HepG2 (cell line): Measurements from ENCODE around the gene EDAR. TPM values are rescaled to one million over a fixed set of nuclear protein-coding genes. Genes with fewer than 3 reads are reported as not detected.

Experiments
- ATAC-seq: fragments of 200-7000 bp; cut with Tn5 transposase; 3 replicates; pipeline ENCODE4 v1.9.1; 2020; ENCODE audit warnings: mild to moderate bottlenecking, moderate library complexity
- BruUV-seq: library from RNA; stranded (reverse); fragments of 400-500 nt; replicated peaks from 2 replicates; lab custom pipeline; 2021; lab: Mats Ljungman, UMichigan
- CTCF ChIA-PET: fragments of 300-600 bp; formaldehyde crosslinking; extraction: SDS; loops from one replicate; lab custom pipeline; 2021; ENCODE audit warnings: low total read pairs, inconsistent platforms, low intra/inter-chr PET ratio; lab: Yijun Ruan, JAX
- POLR2A ChIA-PET: fragments of 350-600 bp; sonication (Branson Sonifier 250); formaldehyde crosslinking; loops from one replicate; lab custom pipeline; 2020; ENCODE audit warnings: antibody characterized with exemption, inconsistent platforms; lab: Yijun Ruan, JAX
- DNase-seq: peaks from one replicate; pipeline ENCODE4 v3.0.0-alpha.2; 2015; ENCODE audit warnings: low spot score
- FAIRE-seq: peaks from 3 replicates; lab custom pipeline; 2011; peaks lifted over from hg19 to GRCh38; lab: Jason Lieb, UNC
- H2AFZ ChIP-seq: one replicate; pipeline ENCODE4 v1.6.1; 2011; ENCODE audit warnings: low read length, inconsistent platforms
- H3K27ac ChIP-seq: fragments of 300-600 bp; 3 replicates; pipeline ENCODE4 v1.8.0; 2011; ENCODE audit warnings: mixed run types, mild to moderate bottlenecking, mixed read lengths, low read length, inconsistent platforms; ENCODE audit not compliant: insufficient read depth; ENCODE audit errors: extremely low read length
- H3K27me3 ChIP-seq, 2 experiments: fragments of 200-600 bp in 1 of 2; 2 replicates in 1 of 2; 3 replicates in 1 of 2; pipeline versions ENCODE4 v1.6.0 to v1.8.0; 2011; ENCODE audit warnings: low read length in 2 of 2, mild to moderate bottlenecking in 2 of 2, moderate library complexity in 2 of 2, inconsistent platforms in 1 of 2; ENCODE audit not compliant: insufficient read depth in 2 of 2, control insufficient read depth in 1 of 2
- H3K36me3 ChIP-seq, 2 experiments: fragments of 200-600 bp in 1 of 2; replicated peaks in 1 of 2; 2 replicates in 1 of 2; 3 replicates in 1 of 2; pipeline versions ENCODE4 v1.5.1 to v1.8.0; 2011; ENCODE audit warnings: low read length in 2 of 2, inconsistent platforms in 1 of 2; ENCODE audit not compliant: insufficient read depth in 2 of 2, control insufficient read depth in 1 of 2
- H3K4me1 ChIP-seq: 2 replicates; pipeline ENCODE4 v1.5.1; 2012; ENCODE audit warnings: low read length, inconsistent platforms; ENCODE audit not compliant: insufficient read depth
- H3K4me2 ChIP-seq: 2 replicates; pipeline ENCODE4 v1.6.0; 2011; ENCODE audit warnings: low read depth, low read length, inconsistent platforms
- H3K4me3 ChIP-seq, 3 experiments: fragments of 200-600 bp in 1 of 3; sonication (generic), shearing (Covaris generic) in 1 of 3; replicated peaks in 1 of 3; 2 replicates each; pipeline ENCODE4 v1.5.1; 2011 to 2016; ENCODE audit warnings: low read length in 3 of 3, inconsistent platforms in 2 of 3, low read depth in 2 of 3, mild to moderate bottlenecking in 2 of 3, control low read depth in 1 of 3, mixed read lengths in 1 of 3; ENCODE audit not compliant: insufficient read depth in 1 of 3
- H3K79me2 ChIP-seq: one replicate; pipeline ENCODE4 v1.6.1; 2011; ENCODE audit warnings: low read length, inconsistent platforms; ENCODE audit not compliant: insufficient read depth
- H3K9ac ChIP-seq: 2 replicates; pipeline ENCODE4 v1.6.0; 2011; ENCODE audit warnings: mild to moderate bottlenecking, low read depth, low read length, inconsistent platforms; ENCODE audit not compliant: insufficient read depth
- H3K9me3 ChIP-seq: 2 replicates; pipeline ENCODE4 v1.5.1; 2012; ENCODE audit warnings: mild to moderate bottlenecking, low read length
- H4K20me1 ChIP-seq: 2 replicates; pipeline ENCODE4 v1.6.0; 2011; ENCODE audit warnings: inconsistent platforms, mild to moderate bottlenecking, low read length, moderate library complexity; ENCODE audit not compliant: insufficient read depth
- HNRNPK ChIP-seq: fragments of 200-400 bp; formaldehyde crosslinking; IDR thresholded peaks from 2 replicates; pipeline ENCODE4 v1.6.1; 2018; ENCODE audit warnings: low read length, low read depth, moderate library complexity, mild to moderate bottlenecking; ENCODE audit not compliant: poor library complexity, severe bottlenecking
- HNRNPLL ChIP-seq: fragments of 200-400 bp; formaldehyde crosslinking; IDR thresholded peaks from 2 replicates; pipeline ENCODE4 v1.6.1; 2017; ENCODE audit warnings: mild to moderate bottlenecking, low read depth, low read length; ENCODE audit not compliant: poor library complexity, severe bottlenecking
- KLF13 ChIP-seq: sonication (generic); formaldehyde crosslinking; IDR thresholded peaks from 2 replicates; pipeline ENCODE4 v1.4.0; 2020; ENCODE audit warnings: mild to moderate bottlenecking, missing genetic modification reagents
- RAD21 ChIP-seq: fragments of 450-650 bp; formaldehyde crosslinking; IDR thresholded peaks from 2 replicates; pipeline ENCODE4 v1.5.0; 2020; ENCODE audit warnings: mild to moderate bottlenecking
- ZNF724P ChIP-seq: sonication (generic); formaldehyde crosslinking; IDR thresholded peaks from 2 replicates; pipeline ENCODE4 v1.8.0; 2022; ENCODE audit warnings: missing genetic modification reagents, borderline replicate concordance
- WGBS: methylation state at CpG from one replicate; pipeline ENCODE4 v1.1.6; 2017; ENCODE audit warnings: low lambda C conversion rate; 5-methylcytosine and 5-hydroxymethylcytosine counted together
- in situ Hi-C: cut with HindIII; loops from 2 replicates; pipeline ENCODE4 v1.10.0; 2017; ENCODE audit warnings: low pct_unique_long_range_greater_than_20kb; ENCODE audit not compliant: extremely low pct_ligation_motif_present
- intact Hi-C: fragments of 100-400 bp; cut with micrococcal nuclease; formaldehyde crosslinking; loops from one replicate; pipeline ENCODE4 v1.10.0; 2022; ENCODE audit not compliant: unreplicated experiment
- polyA plus RNA-seq, 8 experiments: library from polyadenylated mRNA; depleted of rRNA in 3 of 8; stranded (reverse) in 7 of 8; unstranded in 1 of 8; fragments of >200 nt; fragmentation: Illumina TruSeq in 4 of 8; extraction: Trizol in 4 of 8; gene quantifications; 2 replicates each; pipeline versions ENCODE4 v1.2.1 to v1.2.3, GENCODE V29; 2011 to 2016; ENCODE audit warnings: low read depth in 4 of 8, missing spikeins in 1 of 8, mixed read lengths in 1 of 8; ENCODE audit not compliant: insufficient read depth in 1 of 8
- total RNA-seq, 5 experiments: library from RNA; depleted of rRNA; stranded (reverse); fragments of >200 nt; fragmentation: Illumina TruSeq; extraction: Trizol; gene quantifications; 2 replicates each; pipeline ENCODE4 v1.2.3, GENCODE V29; 2016; ENCODE audit warnings: low read depth in 1 of 5
- TF ChIP-seq, protein P1 (sequence below): sonication (generic); formaldehyde crosslinking; IDR thresholded peaks from 2 replicates; pipeline ENCODE4 v1.5.0; 2020; ENCODE audit warnings: mild to moderate bottlenecking, missing genetic modification reagents, borderline replicate concordance
- TF ChIP-seq, protein P2 (sequence below): sonication (generic); formaldehyde crosslinking; IDR thresholded peaks from 2 replicates; pipeline ENCODE4 v1.4.0; 2020; ENCODE audit warnings: missing genetic modification reagents, low read depth, mild to moderate bottlenecking, borderline replicate concordance

The EDAR gene
- total and polyA plus RNA-seq, 2 of the 13 experiments (the other 11 are each of a cell fraction or from before 2014, with no cell fraction given): not detected

DNA sequence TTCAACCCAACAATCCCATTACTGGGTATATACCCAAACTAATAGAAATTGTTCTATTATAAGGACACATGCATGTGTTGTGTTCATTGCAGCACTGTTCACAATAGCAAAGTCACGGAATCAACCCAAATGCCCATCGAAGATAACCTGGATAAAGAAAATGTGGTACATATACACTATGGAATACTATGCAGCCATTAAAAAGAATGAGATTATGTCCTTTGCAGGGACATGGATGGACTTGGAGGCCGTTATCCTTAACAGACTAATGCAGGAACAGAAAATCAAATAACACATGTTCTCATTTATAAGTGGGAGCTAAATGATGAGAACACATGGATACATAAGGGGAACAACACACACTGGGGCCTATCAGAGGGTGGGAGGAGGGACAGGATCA is 136.6 kb downstream of the EDAR start (continued):
- TF ChIP-seq, protein P1, sequence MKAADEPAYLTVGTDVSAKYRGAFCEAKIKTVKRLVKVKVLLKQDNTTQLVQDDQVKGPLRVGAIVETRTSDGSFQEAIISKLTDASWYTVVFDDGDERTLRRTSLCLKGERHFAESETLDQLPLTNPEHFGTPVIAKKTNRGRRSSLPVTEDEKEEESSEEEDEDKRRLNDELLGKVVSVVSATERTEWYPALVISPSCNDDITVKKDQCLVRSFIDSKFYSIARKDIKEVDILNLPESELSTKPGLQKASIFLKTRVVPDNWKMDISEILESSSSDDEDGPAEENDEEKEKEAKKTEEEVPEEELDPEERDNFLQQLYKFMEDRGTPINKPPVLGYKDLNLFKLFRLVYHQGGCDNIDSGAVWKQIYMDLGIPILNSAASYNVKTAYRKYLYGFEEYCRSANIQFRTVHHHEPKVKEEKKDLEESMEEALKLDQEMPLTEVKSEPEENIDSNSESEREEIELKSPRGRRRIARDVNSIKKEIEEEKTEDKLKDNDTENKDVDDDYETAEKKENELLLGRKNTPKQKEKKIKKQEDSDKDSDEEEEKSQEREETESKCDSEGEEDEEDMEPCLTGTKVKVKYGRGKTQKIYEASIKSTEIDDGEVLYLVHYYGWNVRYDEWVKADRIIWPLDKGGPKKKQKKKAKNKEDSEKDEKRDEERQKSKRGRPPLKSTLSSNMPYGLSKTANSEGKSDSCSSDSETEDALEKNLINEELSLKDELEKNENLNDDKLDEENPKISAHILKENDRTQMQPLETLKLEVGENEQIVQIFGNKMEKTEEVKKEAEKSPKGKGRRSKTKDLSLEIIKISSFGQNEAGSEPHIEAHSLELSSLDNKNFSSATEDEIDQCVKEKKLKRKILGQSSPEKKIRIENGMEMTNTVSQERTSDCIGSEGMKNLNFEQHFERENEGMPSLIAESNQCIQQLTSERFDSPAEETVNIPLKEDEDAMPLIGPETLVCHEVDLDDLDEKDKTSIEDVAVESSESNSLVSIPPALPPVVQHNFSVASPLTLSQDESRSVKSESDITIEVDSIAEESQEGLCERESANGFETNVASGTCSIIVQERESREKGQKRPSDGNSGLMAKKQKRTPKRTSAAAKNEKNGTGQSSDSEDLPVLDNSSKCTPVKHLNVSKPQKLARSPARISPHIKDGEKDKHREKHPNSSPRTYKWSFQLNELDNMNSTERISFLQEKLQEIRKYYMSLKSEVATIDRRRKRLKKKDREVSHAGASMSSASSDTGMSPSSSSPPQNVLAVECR (CRISPR knock-in tag): no peak

DNA sequence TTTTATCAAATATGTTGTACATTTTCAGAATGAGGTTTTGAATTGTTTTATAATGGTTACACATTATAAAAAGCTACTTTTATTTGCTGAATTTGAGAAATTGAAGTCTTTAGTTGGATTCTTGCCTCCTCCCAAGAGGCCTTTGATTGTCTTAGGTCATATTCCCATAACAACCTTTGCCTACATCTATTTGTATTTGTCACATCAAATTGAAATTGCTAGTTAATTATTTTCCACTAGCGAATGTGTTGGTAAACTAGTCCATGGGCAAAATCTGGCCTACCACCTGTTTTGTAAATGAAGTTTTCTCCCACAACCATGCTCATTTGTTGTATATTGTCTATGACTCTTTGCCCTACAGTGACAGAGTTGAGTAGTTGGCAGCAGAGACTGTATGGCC is 142.0 kb downstream of the EDAR start:
- Histone ChIP-seq H3K9ac (no peak overlapping the region), H3K4me3 (no peak overlapping the region), H4K20me1 (no peaks in the 10 kb centered on the region), H3K4me1 (no peaks in the 10 kb centered on the region), H3K79me2 (no peaks in the 10 kb centered on the region), H3K9me3 (no peaks in the 10 kb centered on the region), H3K36me3 (peaks cover 6 to 24% of the 10 kb centered on the region in 2 experiments), H3K4me2 (no peak overlapping the region)
- in situ Hi-C loops (no loop called here), intact Hi-C loops (no loop called here)
- ChIA-PET CTCF (no interaction called here), POLR2A (no interaction called here)
- no peak for FAIRE-seq
- TF ChIP-seq HNRNPLL (no peak), KLF13 (no peak), ZNF724P (CRISPR knock-in tag) (no peak), RAD21 (CRISPR knock-in tag) (no peak), HNRNPK (no peak)
- TF ChIP-seq, protein P2, sequence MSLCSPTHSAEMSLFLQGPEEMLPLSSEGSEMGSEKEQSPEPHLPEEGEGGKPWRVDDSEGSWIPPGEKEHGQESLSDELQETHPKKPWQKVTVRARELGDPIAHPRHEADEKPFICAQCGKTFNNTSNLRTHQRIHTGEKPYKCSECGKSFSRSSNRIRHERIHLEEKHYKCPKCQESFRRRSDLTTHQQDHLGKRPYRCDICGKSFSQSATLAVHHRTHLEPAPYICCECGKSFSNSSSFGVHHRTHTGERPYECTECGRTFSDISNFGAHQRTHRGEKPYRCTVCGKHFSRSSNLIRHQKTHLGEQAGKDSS: no peak
- TF ChIP-seq, all 625 proteins: peak for 0
- Histone ChIP-seq H3K27ac (no peak overlapping the region), H2AFZ (no peak overlapping the region), H3K27me3 (no peaks in the 10 kb centered on the region; a peak in 1 of 5 replicates)
- no peak for DNase-seq
- no peak for ATAC-seq
- 91% methylated on average over 1 of the region's 1 CpG for WGBS
- BruUV-seq: no TSS peak
